HepG2 (cell line): Measurements from ENCODE around the gene SRP9. TPM values are rescaled to one million over a fixed set of nuclear protein-coding genes. Genes with fewer than 3 reads are reported as not detected.

Experiments used
- ATF1 ChIP-seq: IDR thresholded peaks from 2 replicates; pipeline ENCODE4 v1.6.1; 2016; ENCODE audit warnings: mild to moderate bottlenecking, control low read depth
- DMAP1 ChIP-seq: IDR thresholded peaks from 2 replicates; pipeline ENCODE4 v1.6.1; 2016
- FOXM1 ChIP-seq: sonication (generic); formaldehyde crosslinking; IDR thresholded peaks from 2 replicates; pipeline ENCODE4 v1.5.0; 2020; ENCODE audit warnings: missing genetic modification reagents
- HNF4G ChIP-seq, 2 experiments: sonication (generic) in 1 of 2; formaldehyde crosslinking in 1 of 2; IDR thresholded peaks; 2 replicates each; pipeline versions ENCODE4 v1.4.0 to v1.6.1; 2011 to 2020; ENCODE audit warnings: borderline replicate concordance in 2 of 2, low read depth in 2 of 2, mild to moderate bottlenecking in 2 of 2, low read length in 1 of 2, missing genetic modification reagents in 1 of 2, moderate library complexity in 1 of 2
- PHF8 ChIP-seq: sonication (generic); formaldehyde crosslinking; IDR thresholded peaks from 2 replicates; pipeline ENCODE4 v1.5.0; 2020; ENCODE audit warnings: missing genetic modification reagents
- SUZ12 ChIP-seq: fragments of 150-350 bp; IDR thresholded peaks from 2 replicates; pipeline ENCODE4 v1.6.1; 2014; ENCODE audit warnings: low read depth, low read length
- TOE1 ChIP-seq: sonication (generic); formaldehyde crosslinking; IDR thresholded peaks from 2 replicates; pipeline ENCODE4 v1.4.0; 2020; ENCODE audit warnings: mild to moderate bottlenecking, missing genetic modification reagents
- U2AF1 ChIP-seq: fragments of 200-400 bp; formaldehyde crosslinking; optimal IDR thresholded peaks from 2 replicates; pipeline ENCODE3; 2017; ENCODE audit warnings: mild to moderate bottlenecking, low read depth, low read length
- ZNF792 ChIP-seq: IDR thresholded peaks from 2 replicates; pipeline ENCODE4 v1.6.1; 2016
- ZNF879 ChIP-seq: sonication (generic); formaldehyde crosslinking; IDR thresholded peaks from 2 replicates; pipeline ENCODE4 v1.8.1; 2023; ENCODE audit warnings: missing genetic modification reagents
- polyA plus RNA-seq, 8 experiments: library from polyadenylated mRNA; depleted of rRNA in 3 of 8; stranded (reverse) in 7 of 8; unstranded in 1 of 8; fragments of >200 nt; fragmentation: Illumina TruSeq in 4 of 8; extraction: Trizol in 4 of 8; gene quantifications; 2 replicates each; pipeline versions ENCODE4 v1.2.1 to v1.2.3, GENCODE V29; 2011 to 2016; ENCODE audit warnings: low read depth in 4 of 8, missing spikeins in 1 of 8, mixed read lengths in 1 of 8; ENCODE audit not compliant: insufficient read depth in 1 of 8
- total RNA-seq, 5 experiments: library from RNA; depleted of rRNA; stranded (reverse); fragments of >200 nt; fragmentation: Illumina TruSeq; extraction: Trizol; gene quantifications; 2 replicates each; pipeline ENCODE4 v1.2.3, GENCODE V29; 2016; ENCODE audit warnings: low read depth in 1 of 5
- TF ChIP-seq, protein P1 (sequence below): sonication (generic); formaldehyde crosslinking; IDR thresholded peaks from 2 replicates; pipeline ENCODE4 v1.5.1; 2020; ENCODE audit warnings: mild to moderate bottlenecking, missing genetic modification reagents, moderate library complexity
- TF ChIP-seq, protein P2 (sequence below): sonication (generic); formaldehyde crosslinking; IDR thresholded peaks from 2 replicates; pipeline ENCODE4 v1.5.0; 2020; ENCODE audit warnings: missing genetic modification reagents
- TF ChIP-seq, protein P3 (sequence below): sonication (generic); formaldehyde crosslinking; IDR thresholded peaks from 2 replicates; pipeline ENCODE4 v1.5.0; 2020; ENCODE audit warnings: missing genetic modification reagents
- TF ChIP-seq, protein P4 (sequence below): sonication (generic); formaldehyde crosslinking; IDR thresholded peaks from 2 replicates; pipeline ENCODE4 v1.4.0; 2020; ENCODE audit warnings: missing genetic modification reagents
- TF ChIP-seq, protein P5 (sequence below), 2 experiments: IDR thresholded peaks; 2 replicates each; pipeline ENCODE4 v1.6.1; 2011 to 2012; ENCODE audit warnings: low read length in 2 of 2, borderline replicate concordance in 1 of 2, low read depth in 1 of 2, mild to moderate bottlenecking in 1 of 2, moderate library complexity in 1 of 2

SRP9 gene
- total and polyA plus RNA-seq, 2 of the 13 experiments (the other 11 are each of a cell fraction or from before 2014, with no cell fraction given): 251 to 307 TPM

DNA sequence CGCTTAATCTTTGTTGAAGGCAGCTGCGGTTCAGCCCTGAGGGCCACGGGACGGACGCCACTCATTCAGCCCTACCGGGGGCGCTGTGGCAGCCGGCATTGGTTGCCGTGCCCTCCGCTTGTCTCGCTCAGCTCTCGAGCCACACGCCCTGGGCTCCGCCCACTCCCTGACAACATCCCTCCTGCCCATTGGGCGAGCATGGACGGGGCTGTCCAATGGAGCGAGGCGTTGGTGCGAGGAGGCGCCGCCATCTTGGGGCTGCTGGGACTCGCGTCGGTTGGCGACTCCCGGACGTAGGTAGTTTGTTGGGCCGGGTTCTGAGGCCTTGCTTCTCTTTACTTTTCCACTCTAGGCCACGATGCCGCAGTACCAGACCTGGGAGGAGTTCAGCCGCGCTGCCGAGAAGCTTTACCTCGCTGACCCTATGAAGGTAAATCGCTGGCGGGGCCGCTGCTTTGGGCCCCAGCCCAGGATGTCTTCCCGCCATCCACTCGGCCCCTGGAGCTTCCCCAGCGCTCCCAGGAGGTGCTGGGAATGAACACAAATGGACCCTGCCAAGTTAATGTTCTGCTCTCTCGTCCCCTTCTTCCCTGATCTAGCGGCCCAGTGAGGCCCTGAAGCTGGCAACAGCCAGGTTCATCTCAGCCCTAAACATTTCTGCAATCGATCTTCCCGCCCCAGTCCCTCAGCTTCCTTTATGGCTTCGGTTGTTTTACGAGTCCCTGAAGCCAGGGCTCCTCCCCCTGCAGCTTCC, at the start of gene SRP9 (continued):
- TF ChIP-seq, protein P1, sequence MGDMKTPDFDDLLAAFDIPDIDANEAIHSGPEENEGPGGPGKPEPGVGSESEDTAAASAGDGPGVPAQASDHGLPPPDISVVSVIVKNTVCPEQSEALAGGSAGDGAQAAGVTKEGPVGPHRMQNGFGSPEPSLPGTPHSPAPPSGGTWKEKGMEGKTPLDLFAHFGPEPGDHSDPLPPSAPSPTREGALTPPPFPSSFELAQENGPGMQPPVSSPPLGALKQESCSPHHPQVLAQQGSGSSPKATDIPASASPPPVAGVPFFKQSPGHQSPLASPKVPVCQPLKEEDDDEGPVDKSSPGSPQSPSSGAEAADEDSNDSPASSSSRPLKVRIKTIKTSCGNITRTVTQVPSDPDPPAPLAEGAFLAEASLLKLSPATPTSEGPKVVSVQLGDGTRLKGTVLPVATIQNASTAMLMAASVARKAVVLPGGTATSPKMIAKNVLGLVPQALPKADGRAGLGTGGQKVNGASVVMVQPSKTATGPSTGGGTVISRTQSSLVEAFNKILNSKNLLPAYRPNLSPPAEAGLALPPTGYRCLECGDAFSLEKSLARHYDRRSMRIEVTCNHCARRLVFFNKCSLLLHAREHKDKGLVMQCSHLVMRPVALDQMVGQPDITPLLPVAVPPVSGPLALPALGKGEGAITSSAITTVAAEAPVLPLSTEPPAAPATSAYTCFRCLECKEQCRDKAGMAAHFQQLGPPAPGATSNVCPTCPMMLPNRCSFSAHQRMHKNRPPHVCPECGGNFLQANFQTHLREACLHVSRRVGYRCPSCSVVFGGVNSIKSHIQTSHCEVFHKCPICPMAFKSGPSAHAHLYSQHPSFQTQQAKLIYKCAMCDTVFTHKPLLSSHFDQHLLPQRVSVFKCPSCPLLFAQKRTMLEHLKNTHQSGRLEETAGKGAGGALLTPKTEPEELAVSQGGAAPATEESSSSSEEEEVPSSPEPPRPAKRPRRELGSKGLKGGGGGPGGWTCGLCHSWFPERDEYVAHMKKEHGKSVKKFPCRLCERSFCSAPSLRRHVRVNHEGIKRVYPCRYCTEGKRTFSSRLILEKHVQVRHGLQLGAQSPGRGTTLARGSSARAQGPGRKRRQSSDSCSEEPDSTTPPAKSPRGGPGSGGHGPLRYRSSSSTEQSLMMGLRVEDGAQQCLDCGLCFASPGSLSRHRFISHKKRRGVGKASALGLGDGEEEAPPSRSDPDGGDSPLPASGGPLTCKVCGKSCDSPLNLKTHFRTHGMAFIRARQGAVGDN (CRISPR knock-in tag): peak; percentile 96
- TF ChIP-seq ZNF792 (CRISPR knock-in tag) (peak; percentile 79; the same call in 1 of the 2 replicates), U2AF1 (no peak), SUZ12 (no peak), ATF1 (CRISPR knock-in tag) (peak; percentile 50; the same call in 1 of the 2 replicates), HNF4G (IDR thresholded peaks at IDR 0.05; ENCODE audit: borderline replicate concordance, low read depth, low read length) (no peak), HNF4G (CRISPR knock-in tag; IDR thresholded peaks at IDR 0.05; ENCODE audit: borderline replicate concordance, low read depth) (no peak), ZNF879 (no peak), FOXM1 (CRISPR knock-in tag) (no peak), DMAP1 (CRISPR knock-in tag) (peak; percentile 84; the same call in 1 of the 2 replicates), TOE1 (CRISPR knock-in tag) (no peak), PHF8 (CRISPR knock-in tag) (peak; percentile 95)
- TF ChIP-seq, protein P2, sequence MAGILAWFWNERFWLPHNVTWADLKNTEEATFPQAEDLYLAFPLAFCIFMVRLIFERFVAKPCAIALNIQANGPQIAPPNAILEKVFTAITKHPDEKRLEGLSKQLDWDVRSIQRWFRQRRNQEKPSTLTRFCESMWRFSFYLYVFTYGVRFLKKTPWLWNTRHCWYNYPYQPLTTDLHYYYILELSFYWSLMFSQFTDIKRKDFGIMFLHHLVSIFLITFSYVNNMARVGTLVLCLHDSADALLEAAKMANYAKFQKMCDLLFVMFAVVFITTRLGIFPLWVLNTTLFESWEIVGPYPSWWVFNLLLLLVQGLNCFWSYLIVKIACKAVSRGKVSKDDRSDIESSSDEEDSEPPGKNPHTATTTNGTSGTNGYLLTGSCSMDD (CRISPR knock-in tag): no peak
- TF ChIP-seq, protein P3, sequence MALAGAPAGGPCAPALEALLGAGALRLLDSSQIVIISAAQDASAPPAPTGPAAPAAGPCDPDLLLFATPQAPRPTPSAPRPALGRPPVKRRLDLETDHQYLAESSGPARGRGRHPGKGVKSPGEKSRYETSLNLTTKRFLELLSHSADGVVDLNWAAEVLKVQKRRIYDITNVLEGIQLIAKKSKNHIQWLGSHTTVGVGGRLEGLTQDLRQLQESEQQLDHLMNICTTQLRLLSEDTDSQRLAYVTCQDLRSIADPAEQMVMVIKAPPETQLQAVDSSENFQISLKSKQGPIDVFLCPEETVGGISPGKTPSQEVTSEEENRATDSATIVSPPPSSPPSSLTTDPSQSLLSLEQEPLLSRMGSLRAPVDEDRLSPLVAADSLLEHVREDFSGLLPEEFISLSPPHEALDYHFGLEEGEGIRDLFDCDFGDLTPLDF (CRISPR knock-in tag): peak; percentile 56; the same call in 1 of the 2 replicates
- TF ChIP-seq, protein P4, sequence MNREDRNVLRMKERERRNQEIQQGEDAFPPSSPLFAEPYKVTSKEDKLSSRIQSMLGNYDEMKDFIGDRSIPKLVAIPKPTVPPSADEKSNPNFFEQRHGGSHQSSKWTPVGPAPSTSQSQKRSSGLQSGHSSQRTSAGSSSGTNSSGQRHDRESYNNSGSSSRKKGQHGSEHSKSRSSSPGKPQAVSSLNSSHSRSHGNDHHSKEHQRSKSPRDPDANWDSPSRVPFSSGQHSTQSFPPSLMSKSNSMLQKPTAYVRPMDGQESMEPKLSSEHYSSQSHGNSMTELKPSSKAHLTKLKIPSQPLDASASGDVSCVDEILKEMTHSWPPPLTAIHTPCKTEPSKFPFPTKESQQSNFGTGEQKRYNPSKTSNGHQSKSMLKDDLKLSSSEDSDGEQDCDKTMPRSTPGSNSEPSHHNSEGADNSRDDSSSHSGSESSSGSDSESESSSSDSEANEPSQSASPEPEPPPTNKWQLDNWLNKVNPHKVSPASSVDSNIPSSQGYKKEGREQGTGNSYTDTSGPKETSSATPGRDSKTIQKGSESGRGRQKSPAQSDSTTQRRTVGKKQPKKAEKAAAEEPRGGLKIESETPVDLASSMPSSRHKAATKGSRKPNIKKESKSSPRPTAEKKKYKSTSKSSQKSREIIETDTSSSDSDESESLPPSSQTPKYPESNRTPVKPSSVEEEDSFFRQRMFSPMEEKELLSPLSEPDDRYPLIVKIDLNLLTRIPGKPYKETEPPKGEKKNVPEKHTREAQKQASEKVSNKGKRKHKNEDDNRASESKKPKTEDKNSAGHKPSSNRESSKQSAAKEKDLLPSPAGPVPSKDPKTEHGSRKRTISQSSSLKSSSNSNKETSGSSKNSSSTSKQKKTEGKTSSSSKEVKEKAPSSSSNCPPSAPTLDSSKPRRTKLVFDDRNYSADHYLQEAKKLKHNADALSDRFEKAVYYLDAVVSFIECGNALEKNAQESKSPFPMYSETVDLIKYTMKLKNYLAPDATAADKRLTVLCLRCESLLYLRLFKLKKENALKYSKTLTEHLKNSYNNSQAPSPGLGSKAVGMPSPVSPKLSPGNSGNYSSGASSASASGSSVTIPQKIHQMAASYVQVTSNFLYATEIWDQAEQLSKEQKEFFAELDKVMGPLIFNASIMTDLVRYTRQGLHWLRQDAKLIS (CRISPR knock-in tag): no peak
- TF ChIP-seq, protein P5, sequence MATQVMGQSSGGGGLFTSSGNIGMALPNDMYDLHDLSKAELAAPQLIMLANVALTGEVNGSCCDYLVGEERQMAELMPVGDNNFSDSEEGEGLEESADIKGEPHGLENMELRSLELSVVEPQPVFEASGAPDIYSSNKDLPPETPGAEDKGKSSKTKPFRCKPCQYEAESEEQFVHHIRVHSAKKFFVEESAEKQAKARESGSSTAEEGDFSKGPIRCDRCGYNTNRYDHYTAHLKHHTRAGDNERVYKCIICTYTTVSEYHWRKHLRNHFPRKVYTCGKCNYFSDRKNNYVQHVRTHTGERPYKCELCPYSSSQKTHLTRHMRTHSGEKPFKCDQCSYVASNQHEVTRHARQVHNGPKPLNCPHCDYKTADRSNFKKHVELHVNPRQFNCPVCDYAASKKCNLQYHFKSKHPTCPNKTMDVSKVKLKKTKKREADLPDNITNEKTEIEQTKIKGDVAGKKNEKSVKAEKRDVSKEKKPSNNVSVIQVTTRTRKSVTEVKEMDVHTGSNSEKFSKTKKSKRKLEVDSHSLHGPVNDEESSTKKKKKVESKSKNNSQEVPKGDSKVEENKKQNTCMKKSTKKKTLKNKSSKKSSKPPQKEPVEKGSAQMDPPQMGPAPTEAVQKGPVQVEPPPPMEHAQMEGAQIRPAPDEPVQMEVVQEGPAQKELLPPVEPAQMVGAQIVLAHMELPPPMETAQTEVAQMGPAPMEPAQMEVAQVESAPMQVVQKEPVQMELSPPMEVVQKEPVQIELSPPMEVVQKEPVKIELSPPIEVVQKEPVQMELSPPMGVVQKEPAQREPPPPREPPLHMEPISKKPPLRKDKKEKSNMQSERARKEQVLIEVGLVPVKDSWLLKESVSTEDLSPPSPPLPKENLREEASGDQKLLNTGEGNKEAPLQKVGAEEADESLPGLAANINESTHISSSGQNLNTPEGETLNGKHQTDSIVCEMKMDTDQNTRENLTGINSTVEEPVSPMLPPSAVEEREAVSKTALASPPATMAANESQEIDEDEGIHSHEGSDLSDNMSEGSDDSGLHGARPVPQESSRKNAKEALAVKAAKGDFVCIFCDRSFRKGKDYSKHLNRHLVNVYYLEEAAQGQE (IDR thresholded peaks at IDR 0.05; ENCODE audit: borderline replicate concordance in 1 of 2, low read depth in 1 of 2, low read length in 2 of 2): no peak
